ENCODE measurements around the gene ADIPOR2.
A peak's percentile ranks its signal among the peaks of the same experiment; 100 is the strongest.

The ADIPOR2 gene

GRCh38 chr12:1801303-1801975, 110.6 kb downstream of the ADIPOR2 start:
- no peak for FAIRE-seq

GRCh38 chr12:1803736-1804135, 112.9 kb downstream of the ADIPOR2 start:
- FAIRE-seq, result no peak

- FAIRE-seq, result peak; percentile 59
These were observed 113.9 kb downstream of the ADIPOR2 start for GRCh38 chr12:1804545-1805332.

- no peak for FAIRE-seq
These were observed 114.7 kb downstream of the ADIPOR2 start for GRCh38 chr12:1805441-1806081.

- no peak for FAIRE-seq
These were observed 115.6 kb downstream of the ADIPOR2 start for GRCh38 chr12:1806301-1807086.

GRCh38 chr12:1807087-1807860, 116.4 kb downstream of the ADIPOR2 start:
- no peak for FAIRE-seq

GRCh38 chr12:1808036-1808797, 117.3 kb downstream of the ADIPOR2 start:
- no peak for FAIRE-seq

- FAIRE-seq, result no peak
These were observed 118.1 kb downstream of the ADIPOR2 start for GRCh38 chr12:1808798-1809480.

- FAIRE-seq, result no peak
These were observed 118.8 kb downstream of the ADIPOR2 start for GRCh38 chr12:1809591-1810190.

- no peak for FAIRE-seq
These were observed 119.5 kb downstream of the ADIPOR2 start for GRCh38 chr12:1810201-1810930.

- no peak for FAIRE-seq
These were observed 120.0 kb downstream of the ADIPOR2 start for GRCh38 chr12:1810931-1811280.

GRCh38 chr12:1811281-1811947, 120.5 kb downstream of the ADIPOR2 start:
- FAIRE-seq, result no peak

- no peak for FAIRE-seq
These were observed 121.0 kb downstream of the ADIPOR2 start for GRCh38 chr12:1811948-1812291.

GRCh38 chr12:1812650-1813302, 121.9 kb downstream of the ADIPOR2 start:
- FAIRE-seq, result no peak

GRCh38 chr12:1814266-1814665, 123.4 kb downstream of the ADIPOR2 start:
- FAIRE-seq, result no peak

- no peak for FAIRE-seq
These were observed 124.2 kb downstream of the ADIPOR2 start for GRCh38 chr12:1815108-1815507.

GRCh38 chr12:1815814-1816729, 125.2 kb downstream of the ADIPOR2 start:
- FAIRE-seq, result no peak
